OCI-LY1 (cell line): ENCODE data around the gene GRIK2.

Experiments used
- H2AFZ ChIP-seq: fragments of 200-600 bp; sonication (generic), shearing (Covaris generic); 2 replicates; pipeline ENCODE4 v1.6.0; 2014; ENCODE audit warnings: antibody characterized with exemption, mild to moderate bottlenecking, low read length
- H3F3A ChIP-seq: fragments of 200-600 bp; sonication (generic), shearing (Covaris generic); 2 replicates; pipeline ENCODE4 v1.6.0; 2014; ENCODE audit warnings: mild to moderate bottlenecking, antibody characterized with exemption, low read length, moderate library complexity; ENCODE audit not compliant: insufficient read depth
- H3K27ac ChIP-seq: fragments of 200-600 bp; sonication (generic); 2 replicates; pipeline ENCODE4 v1.5.1; 2014; ENCODE audit warnings: low read length, mixed run types, mild to moderate bottlenecking, low read depth; ENCODE audit not compliant: poor library complexity, severe bottlenecking
- H3K27me3 ChIP-seq: fragments of 200-600 bp; sonication (generic); 2 replicates; pipeline ENCODE4 v1.6.0; 2014; ENCODE audit warnings: antibody characterized with exemption, mild to moderate bottlenecking, low read length, moderate library complexity; ENCODE audit not compliant: insufficient read depth
- H3K36me3 ChIP-seq: fragments of 200-600 bp; sonication (generic); 2 replicates; pipeline ENCODE4 v1.6.1; 2014; ENCODE audit warnings: mild to moderate bottlenecking, antibody characterized with exemption, low read length, moderate library complexity, mixed read lengths; ENCODE audit not compliant: insufficient read depth
- H3K4me1 ChIP-seq: fragments of 200-600 bp; sonication (generic); 2 replicates; pipeline ENCODE4 v1.5.1; 2014; ENCODE audit warnings: mild to moderate bottlenecking, low read length, moderate library complexity; ENCODE audit not compliant: insufficient read depth, severe bottlenecking
- H3K4me2 ChIP-seq: fragments of 200-600 bp; sonication (generic), shearing (Covaris generic); 2 replicates; pipeline ENCODE4 v1.6.1; 2014; ENCODE audit warnings: low read length
- H3K4me3 ChIP-seq: fragments of 200-600 bp; sonication (generic); 2 replicates; pipeline ENCODE4 v1.5.1; 2014; ENCODE audit warnings: low read length, low read depth, mild to moderate bottlenecking, mixed read lengths; ENCODE audit not compliant: poor library complexity, severe bottlenecking
- H3K79me2 ChIP-seq: fragments of 200-600 bp; shearing (Covaris generic); 2 replicates; pipeline ENCODE4 v1.6.1; 2016; ENCODE audit warnings: mixed run types, low read length, mixed read lengths; ENCODE audit not compliant: insufficient read depth
- H3K9ac ChIP-seq: fragments of 200-600 bp; sonication (generic), shearing (Covaris generic); 2 replicates; pipeline ENCODE4 v1.6.1; 2014; ENCODE audit warnings: mild to moderate bottlenecking, low read length, mixed read lengths
- H3K9me2 ChIP-seq: fragments of 200-600 bp; sonication (generic), shearing (Covaris generic); 2 replicates; pipeline ENCODE4 v1.6.1; 2014; ENCODE audit warnings: low read depth, mild to moderate bottlenecking, low read length, mixed read lengths
- H3K9me3 ChIP-seq: fragments of 200-600 bp; shearing (Covaris generic); 2 replicates; pipeline ENCODE4 v1.6.1; 2014; ENCODE audit warnings: low read length, mixed read lengths
- H4K20me1 ChIP-seq: fragments of 200-600 bp; sonication (generic), shearing (Covaris generic); 2 replicates; pipeline ENCODE4 v1.6.0; 2016; ENCODE audit warnings: mild to moderate bottlenecking, low read length; ENCODE audit not compliant: insufficient read depth
- EZH2 ChIP-seq: fragments of 200-600 bp; sonication (generic), shearing (Covaris generic); IDR thresholded peaks from 2 replicates; pipeline ENCODE4 v1.8.0; 2017; ENCODE audit warnings: borderline replicate concordance, mixed run types, mild to moderate bottlenecking, antibody characterized with exemption, low read length, moderate library complexity, mixed read lengths
- TF ChIP-seq, protein P1 (sequence below): fragments of 200-600 bp; sonication (generic), shearing (Covaris generic); IDR thresholded peaks from 2 replicates; pipeline ENCODE4 v1.5.1; 2017; ENCODE audit warnings: mild to moderate bottlenecking, antibody characterized with exemption, low read length, moderate library complexity, mixed read lengths

Gene GRIK2

DNA sequence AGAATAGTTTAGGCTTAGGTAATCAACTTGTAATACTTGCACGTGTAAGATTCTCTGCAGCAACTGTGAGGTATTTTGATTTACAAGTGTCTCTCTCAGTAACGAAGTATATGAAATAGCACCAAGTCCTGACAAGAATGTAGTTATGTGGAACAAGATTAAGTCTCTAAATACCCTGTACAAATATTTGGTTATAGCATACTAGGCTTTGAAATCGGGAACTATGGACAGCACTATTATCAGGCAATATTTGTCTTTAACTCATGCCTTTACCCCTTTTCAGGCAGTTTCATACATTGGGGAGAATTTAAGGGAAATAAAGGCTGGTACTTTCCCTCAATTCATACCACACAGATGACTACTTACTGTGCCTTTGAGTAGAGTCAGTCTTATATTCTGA is 93.2 kb downstream of the GRIK2 start:
- H3K27me3 ChIP-seq, result no peaks in the 10 kb centered on the region
- H3K4me2 ChIP-seq, result no peak overlapping the region
- H3K4me1 ChIP-seq, result no peaks in the 10 kb centered on the region
- TF ChIP-seq, protein P1, sequence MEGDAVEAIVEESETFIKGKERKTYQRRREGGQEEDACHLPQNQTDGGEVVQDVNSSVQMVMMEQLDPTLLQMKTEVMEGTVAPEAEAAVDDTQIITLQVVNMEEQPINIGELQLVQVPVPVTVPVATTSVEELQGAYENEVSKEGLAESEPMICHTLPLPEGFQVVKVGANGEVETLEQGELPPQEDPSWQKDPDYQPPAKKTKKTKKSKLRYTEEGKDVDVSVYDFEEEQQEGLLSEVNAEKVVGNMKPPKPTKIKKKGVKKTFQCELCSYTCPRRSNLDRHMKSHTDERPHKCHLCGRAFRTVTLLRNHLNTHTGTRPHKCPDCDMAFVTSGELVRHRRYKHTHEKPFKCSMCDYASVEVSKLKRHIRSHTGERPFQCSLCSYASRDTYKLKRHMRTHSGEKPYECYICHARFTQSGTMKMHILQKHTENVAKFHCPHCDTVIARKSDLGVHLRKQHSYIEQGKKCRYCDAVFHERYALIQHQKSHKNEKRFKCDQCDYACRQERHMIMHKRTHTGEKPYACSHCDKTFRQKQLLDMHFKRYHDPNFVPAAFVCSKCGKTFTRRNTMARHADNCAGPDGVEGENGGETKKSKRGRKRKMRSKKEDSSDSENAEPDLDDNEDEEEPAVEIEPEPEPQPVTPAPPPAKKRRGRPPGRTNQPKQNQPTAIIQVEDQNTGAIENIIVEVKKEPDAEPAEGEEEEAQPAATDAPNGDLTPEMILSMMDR, result no peak
- TF ChIP-seq EZH2, result no peak
- no peaks in the 10 kb centered on the region for H3F3A ChIP-seq
- H4K20me1 ChIP-seq, result no peaks in the 10 kb centered on the region
- H3K9me3 ChIP-seq, result no peaks in the 10 kb centered on the region
- H3K4me3 ChIP-seq, result no peak overlapping the region
- H2AFZ ChIP-seq, result no peak overlapping the region
- H3K36me3 ChIP-seq, result no peaks in the 10 kb centered on the region
- H3K9me2 ChIP-seq, result no peaks in the 10 kb centered on the region
- H3K9ac ChIP-seq, result no peak overlapping the region
- no peaks in the 10 kb centered on the region for H3K79me2 ChIP-seq
- no peak overlapping the region for H3K27ac ChIP-seq

DNA sequence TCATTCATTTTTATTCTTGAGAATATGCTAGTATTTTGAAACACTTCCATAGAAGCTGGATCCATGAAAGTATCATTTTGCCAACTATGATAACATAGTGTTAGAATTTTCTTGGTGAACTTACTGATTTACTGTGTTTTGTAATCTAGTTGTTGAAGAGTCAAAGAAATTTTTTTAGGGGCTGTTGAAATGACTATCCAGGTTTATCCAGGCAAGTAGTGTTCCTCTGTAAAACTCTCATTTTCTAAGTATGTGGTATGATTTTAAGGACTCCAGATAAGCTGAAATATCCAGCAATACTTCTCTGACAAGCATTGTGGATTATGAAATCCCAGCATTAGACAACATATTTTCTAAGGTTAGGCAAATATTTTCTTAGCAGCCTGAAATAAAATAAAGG is 95.9 kb downstream of the GRIK2 start:
- H3K4me2 ChIP-seq, result no peak overlapping the region
- H3K4me3 ChIP-seq, result no peak overlapping the region
- no peaks in the 10 kb centered on the region for H3K4me1 ChIP-seq
- no peaks in the 10 kb centered on the region for H4K20me1 ChIP-seq
- no peaks in the 10 kb centered on the region for H3K36me3 ChIP-seq
- TF ChIP-seq EZH2, result no peak
- TF ChIP-seq, protein P1, result no peak
- no peaks in the 10 kb centered on the region for H3K9me2 ChIP-seq
- H3K27me3 ChIP-seq, result no peaks in the 10 kb centered on the region
- H3K27ac ChIP-seq, result no peak overlapping the region
- no peak overlapping the region for H3K9ac ChIP-seq
- no peaks in the 10 kb centered on the region for H3F3A ChIP-seq
- no peaks in the 10 kb centered on the region for H3K9me3 ChIP-seq
- no peaks in the 10 kb centered on the region for H3K79me2 ChIP-seq
- no peak overlapping the region for H2AFZ ChIP-seq

DNA sequence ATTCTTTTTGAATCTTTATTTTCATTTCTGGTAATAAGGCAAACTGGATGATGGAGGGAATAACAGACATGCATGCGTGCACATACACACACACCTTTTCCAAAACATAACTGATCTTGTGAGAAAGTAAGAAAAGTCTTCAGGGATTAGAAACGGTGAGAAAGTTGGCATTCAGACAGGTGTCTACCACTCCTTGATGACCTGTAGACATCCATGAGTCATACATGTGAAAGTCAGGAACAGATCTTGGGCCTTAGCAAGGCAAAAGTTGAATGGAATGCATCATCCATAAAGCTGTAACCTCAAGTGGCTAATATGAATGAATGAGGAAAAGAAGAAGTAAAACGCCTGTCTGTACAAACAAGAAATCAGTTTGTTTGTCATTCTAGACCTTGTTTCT is 97.3 kb downstream of the GRIK2 start:
- no peaks in the 10 kb centered on the region for H4K20me1 ChIP-seq
- no peak overlapping the region for H3K4me3 ChIP-seq
- H3K27me3 ChIP-seq, result no peaks in the 10 kb centered on the region
- H3F3A ChIP-seq, result no peaks in the 10 kb centered on the region
- no peak overlapping the region for H2AFZ ChIP-seq
- no peaks in the 10 kb centered on the region for H3K36me3 ChIP-seq
- no peak for TF ChIP-seq EZH2
- TF ChIP-seq, protein P1, result no peak
- no peaks in the 10 kb centered on the region for H3K9me3 ChIP-seq
- no peak overlapping the region for H3K27ac ChIP-seq
- H3K4me1 ChIP-seq, result no peaks in the 10 kb centered on the region
- H3K79me2 ChIP-seq, result no peaks in the 10 kb centered on the region
- no peak overlapping the region for H3K9ac ChIP-seq
- no peak overlapping the region for H3K4me2 ChIP-seq
- H3K9me2 ChIP-seq, result no peaks in the 10 kb centered on the region
